RWPE1 (cell line): ENCODE measurements around the gene CCND1.
"Not testable (repeated sequence)": the region's sequence is repeated elsewhere in the genome, so short reads cannot be mapped to it uniquely, and the experiment has no call there.

Experiments used
- CTCF ChIA-PET: fragments of 350-600 bp; sonication (Branson Sonifier 250); formaldehyde crosslinking; extraction: SDS; loops from one replicate; lab custom pipeline; 2021; lab: Yijun Ruan, JAX
- POLR2A ChIA-PET: fragments of 400-600 bp; formaldehyde crosslinking; extraction: SDS; loops from one replicate; lab custom pipeline; 2020; ENCODE audit warnings: antibody characterized with exemption; ENCODE audit not compliant: low non-redundant PET; lab: Yijun Ruan, JAX
- DNase-seq: peaks from one replicate; pipeline ENCODE4 v3.0.0; 2012; ENCODE audit warnings: low spot score
- H3K27ac ChIP-seq: fragments of 450-650 bp; 2 replicates; pipeline ENCODE4 v1.5.1; 2017
- TF ChIP-seq, protein P1 (sequence below): fragments of 450-650 bp; conservative IDR thresholded peaks from 2 replicates; pipeline ENCODE4 v1.5.1; 2017; ENCODE audit warnings: low read depth, mild to moderate bottlenecking

The CCND1 gene

DNA sequence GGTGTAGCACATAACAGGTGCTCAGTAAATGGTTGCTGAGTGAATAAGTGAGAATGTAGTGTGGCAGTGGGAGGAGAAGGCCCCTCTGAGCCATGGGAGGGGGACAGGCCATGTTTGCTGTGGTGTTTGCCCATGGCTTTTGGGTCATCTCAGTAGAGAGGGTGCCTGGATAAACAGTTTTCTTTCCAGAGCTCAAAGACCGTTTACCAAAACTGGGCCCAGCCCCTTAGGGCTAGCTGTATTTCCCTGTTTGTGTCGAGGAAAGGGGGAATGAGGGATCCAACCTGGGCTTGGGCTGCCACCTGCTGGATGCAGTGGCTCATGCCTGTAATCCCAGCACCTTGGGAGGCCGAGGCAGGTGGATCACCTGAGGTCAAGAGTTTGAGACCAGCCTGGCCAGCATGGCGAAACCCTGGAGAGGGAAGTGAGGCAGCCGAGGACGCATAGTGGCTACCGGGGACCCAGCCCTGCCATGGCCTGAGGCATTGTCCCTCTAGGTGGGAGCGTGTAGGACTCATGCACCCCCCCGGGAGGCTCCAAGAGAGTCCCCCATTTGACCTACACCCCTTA is 42.9 kb downstream of the CCND1 start:
- ChIA-PET CTCF (interaction anchor here (0.6 to 1.1 kb wide), 3 partner anchors 15 to 387 kb away, joined by 3 to 6 read pairs (median 3); no protein-coding TSS in a partner anchor), POLR2A (no interaction called here)
- no peak overlapping the region for H3K27ac ChIP-seq
- TF ChIP-seq, protein P1, sequence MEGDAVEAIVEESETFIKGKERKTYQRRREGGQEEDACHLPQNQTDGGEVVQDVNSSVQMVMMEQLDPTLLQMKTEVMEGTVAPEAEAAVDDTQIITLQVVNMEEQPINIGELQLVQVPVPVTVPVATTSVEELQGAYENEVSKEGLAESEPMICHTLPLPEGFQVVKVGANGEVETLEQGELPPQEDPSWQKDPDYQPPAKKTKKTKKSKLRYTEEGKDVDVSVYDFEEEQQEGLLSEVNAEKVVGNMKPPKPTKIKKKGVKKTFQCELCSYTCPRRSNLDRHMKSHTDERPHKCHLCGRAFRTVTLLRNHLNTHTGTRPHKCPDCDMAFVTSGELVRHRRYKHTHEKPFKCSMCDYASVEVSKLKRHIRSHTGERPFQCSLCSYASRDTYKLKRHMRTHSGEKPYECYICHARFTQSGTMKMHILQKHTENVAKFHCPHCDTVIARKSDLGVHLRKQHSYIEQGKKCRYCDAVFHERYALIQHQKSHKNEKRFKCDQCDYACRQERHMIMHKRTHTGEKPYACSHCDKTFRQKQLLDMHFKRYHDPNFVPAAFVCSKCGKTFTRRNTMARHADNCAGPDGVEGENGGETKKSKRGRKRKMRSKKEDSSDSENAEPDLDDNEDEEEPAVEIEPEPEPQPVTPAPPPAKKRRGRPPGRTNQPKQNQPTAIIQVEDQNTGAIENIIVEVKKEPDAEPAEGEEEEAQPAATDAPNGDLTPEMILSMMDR: peak; percentile 67
- peak; percentile 23 for DNase-seq

DNA sequence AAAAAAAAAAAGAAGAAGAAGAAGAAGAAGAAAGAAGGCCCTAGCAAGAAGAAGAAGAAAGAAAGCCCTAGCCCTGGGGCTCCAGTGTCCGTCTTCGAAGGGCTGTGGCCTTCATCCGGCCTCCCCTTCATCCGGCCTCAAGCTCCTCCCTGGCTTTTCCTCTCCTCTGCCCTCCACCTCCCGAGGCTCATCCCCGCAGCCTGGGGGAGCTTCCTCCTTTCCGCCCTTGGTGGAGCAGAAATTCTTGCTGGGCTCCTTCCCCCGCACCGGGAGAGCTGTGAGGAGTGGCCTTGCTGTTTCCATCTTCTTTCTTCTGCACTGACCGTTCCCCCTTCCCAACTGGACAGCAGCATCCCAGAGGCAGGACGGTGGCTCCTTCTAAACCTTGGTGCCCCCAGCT is 43.7 kb downstream of the CCND1 start:
- CTCF ChIA-PET: interaction anchor here (0.6 to 1.1 kb wide), 2 partner anchors 262 to 427 kb away, joined by 3 read pairs; no protein-coding TSS in a partner anchor
- no peak overlapping the region for H3K27ac ChIP-seq
- POLR2A ChIA-PET: no interaction called here
- DNase-seq: no peak
- TF ChIP-seq, protein P1: no peak

DNA sequence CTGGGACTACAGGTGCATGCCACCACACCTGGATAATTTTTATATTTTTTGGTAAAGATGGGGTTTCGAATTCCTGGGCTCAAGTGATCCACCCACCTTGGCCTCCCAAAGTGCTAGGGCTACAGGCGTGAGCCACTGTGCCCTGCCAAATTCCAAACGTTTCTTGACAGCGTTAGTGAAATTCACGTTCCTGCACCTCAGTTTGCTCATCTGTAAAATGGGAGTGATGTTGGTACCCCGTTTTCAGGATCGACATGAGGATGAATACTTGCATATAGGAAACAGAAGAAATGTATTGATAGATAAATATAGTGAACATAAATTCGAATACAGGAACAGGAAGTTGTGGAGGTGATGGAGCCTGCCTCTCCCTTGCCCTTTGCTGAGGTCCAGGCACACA is 44.4 kb downstream of the CCND1 start:
- H3K27ac ChIP-seq: no peak overlapping the region
- ChIA-PET CTCF (interaction anchor here (0.6 to 1.2 kb wide), 5 partner anchors 11 to 227 kb away, joined by 3 to 6 read pairs (median 5); no protein-coding TSS in a partner anchor), POLR2A (no interaction called here)
- TF ChIP-seq, protein P1: no peak
- no peak for DNase-seq

DNA sequence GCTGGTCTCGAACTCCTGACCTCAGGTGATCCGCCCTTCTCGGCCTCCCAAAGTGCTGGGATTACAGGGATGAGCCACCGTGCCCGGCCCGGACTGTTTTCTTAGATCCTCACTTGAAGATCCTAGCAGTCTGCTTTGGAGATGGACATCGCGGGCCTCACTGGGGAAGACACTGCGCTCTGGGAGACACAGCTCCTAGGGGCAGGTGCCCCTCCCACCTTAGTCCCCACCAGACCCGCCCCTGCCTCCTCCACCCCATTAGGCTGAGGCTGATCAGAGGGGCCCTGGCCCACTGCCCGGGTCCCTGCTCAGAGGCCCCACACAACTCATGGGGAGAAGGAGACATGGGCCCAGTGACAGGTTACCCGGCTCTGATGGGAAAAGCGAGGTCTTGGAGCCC is 45.5 kb downstream of the CCND1 start:
- H3K27ac ChIP-seq: no peak overlapping the region
- ChIA-PET POLR2A (no interaction called here), CTCF (interaction anchor here (0.6 to 1.2 kb wide), 7 partner anchors 202 to 1416 kb away, joined by 3 to 8 read pairs (median 4); no protein-coding TSS in a partner anchor)
- no peak for DNase-seq
- TF ChIP-seq, protein P1: no peak

DNA sequence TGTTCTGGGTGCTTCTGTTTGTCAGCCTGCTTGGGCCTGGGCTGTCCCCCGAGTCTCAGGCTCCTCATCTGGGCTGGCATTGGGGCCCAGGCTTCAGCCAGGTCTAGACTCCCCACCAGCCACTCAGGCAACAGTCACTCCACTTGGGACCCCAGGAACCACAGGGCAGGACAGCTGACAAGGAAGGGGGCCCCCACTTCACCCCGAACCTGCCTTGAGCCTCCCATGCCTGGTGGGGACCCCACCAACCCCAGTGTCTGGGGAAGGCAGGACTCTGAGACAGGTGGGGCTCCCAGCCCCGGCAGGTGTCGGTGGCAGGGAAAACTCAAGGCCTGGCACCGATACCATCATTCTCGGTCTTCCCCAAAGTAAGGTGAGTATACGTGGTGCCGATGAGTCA is 45.9 kb downstream of the CCND1 start:
- POLR2A ChIA-PET: no interaction called here
- TF ChIP-seq, protein P1: no peak

DNA sequence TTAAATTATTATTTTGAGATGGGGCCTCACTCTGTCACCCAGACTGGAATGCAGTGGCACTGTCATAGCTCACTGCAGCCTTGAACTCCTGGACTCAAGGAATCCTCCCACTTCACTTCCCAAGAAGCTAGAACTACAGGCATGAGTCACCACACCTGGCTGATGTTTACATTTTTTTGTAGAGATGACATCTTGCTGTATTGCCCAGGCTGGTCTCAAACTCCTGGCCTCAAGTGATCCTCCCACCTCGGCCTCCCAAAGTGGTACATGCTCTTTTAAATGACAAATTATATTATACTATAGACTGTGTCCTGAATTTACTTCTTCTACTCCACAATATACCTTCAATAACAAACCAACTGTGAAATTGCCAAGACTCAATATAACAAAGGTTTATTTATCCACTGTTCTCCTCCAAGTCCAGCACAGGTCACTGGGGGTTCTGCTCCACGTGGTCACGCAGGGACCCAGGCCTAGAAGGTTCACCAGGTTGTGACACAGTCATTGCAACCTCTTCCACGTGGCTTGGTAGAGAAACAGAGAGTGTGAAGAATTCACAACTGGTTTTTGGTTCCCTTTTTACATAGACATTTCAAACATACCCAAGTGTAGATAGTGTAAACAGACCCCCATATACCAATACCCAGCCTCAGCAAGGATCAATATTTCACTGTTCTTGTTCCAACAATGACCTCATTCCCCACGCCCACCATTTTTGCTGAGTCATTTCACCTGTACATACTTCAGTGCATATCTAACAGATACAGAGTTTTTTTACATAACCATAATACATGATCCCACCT is 47.2 kb downstream of the CCND1 start:
- DNase-seq: peak; percentile 30
- CTCF ChIA-PET: interaction anchor here (0.6 kb wide), 1 partner anchor 504 kb away, joined by 3 read pairs; no protein-coding TSS in a partner anchor
- H3K27ac ChIP-seq, POLR2A ChIA-PET: not testable (repeated sequence)

More for the DNA sequence above, 45.9 kb downstream of the CCND1 start:
- CTCF ChIA-PET: interaction anchor here (0.6 to 1.0 kb wide), 4 partner anchors 202 to 596 kb away, joined by 3 to 8 read pairs (median 4); no protein-coding TSS in a partner anchor
- no peak for DNase-seq
- H3K27ac ChIP-seq: no peak overlapping the region
